Astrocyte of the spinal cord (primary cell): ENCODE measurements around the gene PCDHB10.
"Not testable (repeated sequence)": the region's sequence is repeated elsewhere in the genome, so short reads cannot be mapped to it uniquely, and the experiment has no call there.

Source experiments
- DNase-seq: peaks from one replicate; pipeline ENCODE4 v3.0.0; 2011; ENCODE audit warnings: low read depth, low spot score
- H3K4me3 ChIP-seq: 2 replicates; pipeline ENCODE4 v1.5.1; 2011; ENCODE audit warnings: low read depth, mild to moderate bottlenecking, low read length, moderate library complexity
- in situ Hi-C: cut with HindIII; loops from 2 replicates; pipeline ENCODE4 v1.10.0; 2017; ENCODE audit warnings: low sequenced_read_pairs
- TF ChIP-seq, protein P1 (sequence below): IDR thresholded peaks from 2 replicates; pipeline ENCODE4 v1.5.1; 2012; ENCODE audit warnings: low read depth, mild to moderate bottlenecking, low read length, inconsistent platforms

The PCDHB10 gene

DNA sequence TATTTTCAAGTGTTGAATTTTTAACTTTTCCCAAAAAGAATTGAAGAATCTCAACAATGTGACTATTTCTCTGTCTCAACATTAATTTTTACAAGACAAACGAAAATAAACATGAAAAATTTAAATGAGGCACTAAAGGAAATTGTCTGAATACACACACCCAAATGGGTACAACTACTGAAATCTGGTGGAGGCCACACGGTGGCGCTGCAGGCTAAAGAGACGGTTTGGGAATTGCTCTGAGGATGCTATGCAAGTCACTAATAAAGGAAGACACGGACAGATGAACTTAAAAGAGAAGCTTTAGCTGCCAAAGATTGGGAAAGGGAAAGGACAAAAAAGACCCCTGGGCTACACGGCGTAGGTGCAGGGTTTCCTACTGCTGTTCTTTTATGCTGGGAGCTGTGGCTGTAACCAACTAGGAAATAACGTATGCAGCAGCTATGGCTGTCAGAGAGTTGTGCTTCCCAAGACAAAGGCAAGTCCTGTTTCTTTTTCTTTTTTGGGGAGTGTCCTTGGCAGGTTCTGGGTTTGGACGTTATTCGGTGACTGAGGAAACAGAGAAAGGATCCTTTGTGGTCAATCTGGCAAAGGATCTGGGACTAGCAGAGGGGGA, at the start of gene PCDHB10:
Gene PCDHB10 (plus strand): TSS at position 244 of the 616 bp plus-strand sequence. CDS start 200 bp downstream, at position 444.
- H3K4me3 ChIP-seq: peak within 1 kb of the TSS; percentile 13
- TF ChIP-seq, protein P1, sequence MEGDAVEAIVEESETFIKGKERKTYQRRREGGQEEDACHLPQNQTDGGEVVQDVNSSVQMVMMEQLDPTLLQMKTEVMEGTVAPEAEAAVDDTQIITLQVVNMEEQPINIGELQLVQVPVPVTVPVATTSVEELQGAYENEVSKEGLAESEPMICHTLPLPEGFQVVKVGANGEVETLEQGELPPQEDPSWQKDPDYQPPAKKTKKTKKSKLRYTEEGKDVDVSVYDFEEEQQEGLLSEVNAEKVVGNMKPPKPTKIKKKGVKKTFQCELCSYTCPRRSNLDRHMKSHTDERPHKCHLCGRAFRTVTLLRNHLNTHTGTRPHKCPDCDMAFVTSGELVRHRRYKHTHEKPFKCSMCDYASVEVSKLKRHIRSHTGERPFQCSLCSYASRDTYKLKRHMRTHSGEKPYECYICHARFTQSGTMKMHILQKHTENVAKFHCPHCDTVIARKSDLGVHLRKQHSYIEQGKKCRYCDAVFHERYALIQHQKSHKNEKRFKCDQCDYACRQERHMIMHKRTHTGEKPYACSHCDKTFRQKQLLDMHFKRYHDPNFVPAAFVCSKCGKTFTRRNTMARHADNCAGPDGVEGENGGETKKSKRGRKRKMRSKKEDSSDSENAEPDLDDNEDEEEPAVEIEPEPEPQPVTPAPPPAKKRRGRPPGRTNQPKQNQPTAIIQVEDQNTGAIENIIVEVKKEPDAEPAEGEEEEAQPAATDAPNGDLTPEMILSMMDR: peak; percentile 25
- in situ Hi-C loops: no loop called here
- no peak for DNase-seq

DNA sequence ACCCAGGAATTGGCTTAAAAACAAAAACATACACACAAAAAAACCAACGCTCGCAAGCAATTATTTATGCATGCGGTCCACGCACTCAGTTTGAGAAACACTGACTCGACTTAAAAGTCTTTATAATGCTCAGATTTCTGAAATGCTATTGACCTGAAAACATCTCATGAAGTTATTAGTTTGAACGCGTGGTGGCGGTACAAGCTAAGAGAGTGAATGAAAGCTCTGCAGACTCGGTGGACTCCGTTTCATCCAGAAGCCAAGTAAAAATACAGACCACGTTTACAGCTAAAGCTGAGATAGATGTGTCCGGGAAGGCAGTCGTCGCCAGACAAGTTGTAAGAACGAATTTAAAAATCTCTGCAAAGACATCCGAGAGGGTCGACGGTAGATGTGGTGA, 42.3 kb upstream of the PCDHB10 start, which contains the start of gene PCDHB6:
Gene PCDHB6 (plus strand): TSS at position 246 of the 400 bp plus-strand sequence. CDS start 201 bp downstream, outside the sequence.
- in situ Hi-C loops: no loop called here
- H3K4me3 ChIP-seq: no peak within 1 kb of the TSS
- DNase-seq: no peak
- TF ChIP-seq, protein P1: no peak

DNA sequence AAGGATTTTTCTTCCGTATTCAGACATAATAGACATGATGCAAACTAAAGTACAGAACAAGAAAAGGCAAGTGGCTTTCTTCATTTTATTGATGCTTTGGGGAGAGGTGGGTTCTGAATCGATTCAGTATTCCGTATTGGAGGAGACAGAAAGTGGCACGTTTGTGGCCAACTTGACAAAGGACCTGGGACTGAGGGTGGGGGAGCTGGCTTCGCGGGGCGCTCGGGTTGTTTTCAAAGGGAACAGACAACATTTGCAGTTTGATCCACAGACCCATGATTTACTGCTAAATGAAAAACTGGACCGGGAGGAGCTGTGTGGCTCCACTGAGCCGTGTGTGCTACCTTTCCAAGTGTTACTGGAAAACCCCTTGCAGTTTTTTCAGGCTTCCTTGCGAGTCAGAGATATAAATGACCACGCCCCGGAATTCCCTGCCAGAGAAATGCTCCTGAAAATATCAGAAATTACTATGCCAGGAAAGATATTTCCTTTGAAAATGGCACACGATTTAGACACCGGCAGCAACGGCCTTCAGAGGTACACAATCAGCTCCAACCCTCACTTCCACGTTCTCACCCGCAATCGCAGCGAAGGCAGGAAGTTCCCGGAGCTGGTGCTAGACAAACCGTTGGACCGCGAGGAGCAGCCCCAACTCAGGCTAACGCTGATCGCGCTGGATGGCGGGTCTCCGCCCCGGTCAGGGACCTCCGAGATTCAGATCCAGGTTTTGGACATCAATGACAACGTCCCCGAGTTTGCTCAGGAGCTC, 41.7 kb upstream of the PCDHB10 start:
- no peak for DNase-seq
- TF ChIP-seq, protein P1: no peak
- no peak overlapping the region for H3K4me3 ChIP-seq
- in situ Hi-C loops: no loop called here

DNA sequence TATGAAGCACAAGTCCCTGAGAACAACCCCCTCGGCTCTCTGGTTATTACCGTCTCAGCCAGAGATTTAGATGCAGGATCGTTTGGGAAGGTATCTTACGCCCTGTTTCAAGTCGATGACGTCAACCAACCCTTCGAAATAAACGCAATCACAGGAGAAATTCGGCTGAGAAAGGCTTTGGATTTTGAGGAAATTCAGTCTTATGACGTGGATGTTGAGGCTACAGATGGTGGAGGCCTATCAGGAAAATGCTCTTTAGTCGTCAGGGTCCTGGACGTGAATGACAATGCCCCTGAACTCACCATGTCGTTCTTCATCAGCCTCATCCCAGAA, 41.2 kb upstream of the PCDHB10 start:
- H3K4me3 ChIP-seq: no peak overlapping the region
- DNase-seq: no peak
- TF ChIP-seq, protein P1: no peak
- in situ Hi-C loops: no loop called here

DNA sequence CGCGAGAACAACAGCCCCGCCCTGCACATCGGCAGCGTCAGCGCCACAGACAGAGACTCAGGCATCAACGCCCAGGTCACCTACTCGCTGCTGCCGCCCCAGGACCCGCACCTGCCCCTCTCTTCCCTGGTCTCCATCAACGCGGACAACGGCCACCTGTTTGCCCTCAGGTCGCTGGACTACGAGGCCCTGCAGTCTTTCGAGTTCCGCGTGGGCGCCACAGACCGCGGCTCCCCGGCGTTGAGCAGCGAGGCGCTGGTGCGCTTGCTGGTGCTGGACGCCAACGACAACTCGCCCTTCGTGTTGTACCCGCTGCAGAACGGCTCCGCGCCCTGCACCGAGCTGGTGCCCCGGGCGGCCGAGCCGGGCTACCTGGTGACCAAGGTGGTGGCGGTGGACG, 40.5 kb upstream of the PCDHB10 start:
- DNase-seq, H3K4me3 ChIP-seq, in situ Hi-C loops: not testable (repeated sequence)

DNA sequence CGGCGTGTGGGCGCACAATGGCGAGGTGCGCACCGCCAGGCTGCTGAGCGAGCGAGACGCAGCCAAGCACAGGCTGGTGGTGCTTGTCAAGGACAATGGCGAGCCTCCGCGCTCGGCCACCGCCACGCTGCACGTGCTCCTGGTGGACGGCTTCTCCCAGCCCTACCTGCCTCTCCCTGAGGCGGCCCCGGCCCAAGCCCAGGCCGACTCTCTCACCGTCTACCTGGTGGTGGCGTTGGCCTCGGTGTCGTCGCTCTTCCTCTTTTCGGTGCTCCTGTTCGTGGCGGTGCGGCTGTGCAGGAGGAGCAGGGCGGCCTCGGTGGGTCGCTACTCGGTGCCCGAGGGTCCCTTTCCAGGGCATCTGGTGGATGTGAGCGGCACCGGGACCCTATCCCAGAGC, 40.1 kb upstream of the PCDHB10 start:
- in situ Hi-C loops, H3K4me3 ChIP-seq: not testable (repeated sequence)

DNA sequence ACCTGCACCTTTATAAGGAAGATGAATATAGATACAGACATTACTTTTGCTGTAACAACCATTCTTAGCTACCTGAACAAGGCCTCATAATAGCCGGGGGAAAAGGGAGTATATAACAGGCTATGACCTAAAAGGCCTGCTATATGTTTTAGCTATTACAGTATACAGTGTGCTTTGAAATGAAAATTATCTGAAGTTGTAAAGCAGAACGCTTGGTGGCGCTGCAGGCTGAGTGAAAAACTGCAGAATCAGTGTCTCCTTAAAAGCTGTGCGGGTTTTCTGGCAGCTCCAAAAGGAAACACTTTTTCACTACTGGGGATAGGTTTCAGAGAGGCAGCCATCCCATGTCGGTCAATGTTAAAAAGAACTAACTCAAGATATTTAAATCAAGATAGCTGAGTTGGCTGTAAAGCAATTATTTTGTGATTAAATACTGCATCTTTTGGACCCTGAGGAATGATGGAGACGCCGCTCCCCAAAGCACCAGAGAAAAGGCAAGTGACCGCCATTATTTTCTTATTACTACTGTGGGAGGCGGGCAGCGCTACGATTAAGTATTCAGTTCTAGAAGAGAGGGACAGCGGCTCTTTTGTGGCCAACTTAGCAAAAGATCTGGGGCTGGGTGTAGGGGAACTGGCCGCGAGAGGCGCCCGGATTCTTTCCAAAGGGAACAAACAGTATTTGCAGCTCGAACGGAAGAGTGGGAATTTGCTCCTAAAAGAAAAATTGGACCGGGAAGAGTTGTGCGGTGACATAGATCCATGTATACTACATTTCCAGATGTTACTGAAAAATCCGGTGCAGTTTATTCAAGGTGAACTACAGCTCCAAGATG, 36.4 kb upstream of the PCDHB10 start:
- in situ Hi-C loops: no loop called here
- no peak for DNase-seq
- TF ChIP-seq, protein P1: no peak
- no peak overlapping the region for H3K4me3 ChIP-seq

More for the DNA sequence above, 40.1 kb upstream of the PCDHB10 start:
- DNase-seq: not testable (repeated sequence)

DNA sequence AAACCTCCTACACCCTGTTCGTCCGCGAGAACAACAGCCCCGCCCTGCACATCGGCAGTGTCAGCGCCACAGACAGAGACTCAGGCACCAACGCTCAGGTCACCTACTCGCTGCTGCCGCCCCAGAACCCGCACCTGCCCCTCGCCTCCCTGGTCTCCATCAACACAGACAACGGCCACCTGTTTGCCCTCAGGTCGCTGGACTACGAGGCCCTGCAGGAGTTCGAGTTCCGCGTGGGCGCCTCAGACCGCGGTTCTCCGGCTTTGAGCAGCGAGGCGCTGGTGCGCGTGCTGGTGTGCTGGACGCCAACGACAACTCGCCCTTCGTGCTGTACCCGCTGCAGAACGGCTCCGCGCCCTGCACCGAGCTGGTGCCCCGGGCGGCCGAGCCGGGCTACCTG, 34.8 kb upstream of the PCDHB10 start:
- DNase-seq: not testable (repeated sequence)

DNA sequence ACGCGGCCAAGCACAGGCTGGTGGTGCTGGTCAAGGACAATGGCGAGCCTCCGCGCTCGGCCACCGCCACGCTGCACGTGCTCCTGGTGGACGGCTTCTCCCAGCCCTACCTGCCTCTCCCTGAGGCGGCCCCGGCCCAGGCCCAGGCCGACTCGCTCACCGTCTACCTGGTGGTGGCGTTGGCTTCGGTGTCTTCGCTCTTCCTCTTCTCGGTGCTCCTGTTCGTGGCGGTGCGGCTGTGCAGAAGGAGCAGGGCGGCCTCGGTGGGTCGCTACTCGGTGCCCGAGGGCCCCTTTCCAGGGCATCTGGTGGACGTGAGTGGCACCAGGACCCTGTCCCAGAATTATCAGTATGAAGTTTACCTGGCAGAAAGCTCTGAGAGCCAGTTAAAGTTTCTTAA, 34.3 kb upstream of the PCDHB10 start:
- DNase-seq, in situ Hi-C loops, H3K4me3 ChIP-seq: not testable (repeated sequence)

More for the DNA sequence above, 34.8 kb upstream of the PCDHB10 start:
- H3K4me3 ChIP-seq, in situ Hi-C loops: not testable (repeated sequence)
